ENCODE measurements around the gene INAVA. TPM values are rescaled to one million over a fixed set of nuclear protein-coding genes. Genes with fewer than 3 reads are reported as not detected.

Gene INAVA
- total RNA-seq, 1 experiment from 2014 or later = 36.8 TPM

DNA sequence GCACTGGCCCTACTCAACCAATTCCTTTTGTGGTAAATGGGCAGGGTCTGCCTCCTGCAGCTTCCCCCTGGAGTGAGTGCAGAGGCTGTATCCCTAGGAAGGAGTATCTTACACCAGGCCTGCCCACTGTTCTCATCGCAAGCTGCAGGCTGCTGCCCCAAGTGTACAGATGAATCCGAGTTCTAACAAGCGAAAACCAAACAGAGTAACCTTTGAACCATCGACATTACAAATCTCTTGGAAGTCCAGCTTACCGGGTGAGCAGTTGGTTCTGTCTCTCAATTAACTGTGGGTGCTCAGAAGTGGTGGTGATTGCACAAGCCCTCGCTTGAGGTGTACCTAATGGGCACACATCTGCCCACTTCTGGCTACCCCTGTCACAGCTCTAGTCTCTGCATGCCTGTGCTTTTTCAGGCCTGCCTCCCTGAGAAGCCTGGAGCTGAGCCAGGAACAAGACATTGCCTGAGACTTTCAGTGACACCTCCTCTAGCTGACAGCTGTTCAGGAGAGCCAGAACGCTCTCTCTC, 22.7 kb downstream of the INAVA start:
- Mint-ChIP-seq H3K4me1 (peaks cover 17 to 29% of the 10 kb centered on the region in 2 experiments), H3K36me3 (ENCODE audit: insufficient read depth in 1 of 3, low read depth in 3 of 3) (peaks cover 4 to 18% (median 17%) of the 10 kb centered on the region in 3 experiments; a peak in 6 of 7 replicates), H3K4me3 (no peak overlapping the region), H3K27ac (peak overlapping the region in 1 of 3 experiments; percentile 82; a peak in 1 of 7 replicates), H3K27me3 (ENCODE audit: low read depth) (peaks cover 2% of the 10 kb centered on the region; the same call in 1 of the 2 replicates), H3K9me3 (no peaks in the 10 kb centered on the region)
- H2BK5ac ChIP-seq (ENCODE audit: insufficient read length, low read length) = no peak overlapping the region
- H3K23ac ChIP-seq (ENCODE audit: insufficient read length, low read depth, low read length) = no peak overlapping the region
- H3K23me2 ChIP-seq (ENCODE audit: insufficient read length, low read depth, low read length, poor library complexity, severe bottlenecking) = no peaks in the 10 kb centered on the region
- no peaks in the 10 kb centered on the region for H3K27me3 ChIP-seq (ENCODE audit: insufficient read depth, low read length)
- H4K91ac ChIP-seq (ENCODE audit: insufficient read length, low read depth, low read length) = no peak overlapping the region
- WGBS (ENCODE audit: extremely low coverage, insufficient read length, low lambda C conversion rate) = no CpG with 5 or more reads among the region's 7 CpGs
- no peak overlapping the region for H3K56ac ChIP-seq (ENCODE audit: insufficient read length, low read depth, low read length)
- no peaks in the 10 kb centered on the region for H3K79me1 ChIP-seq (ENCODE audit: insufficient read depth, low read depth, low read length, poor library complexity, severe bottlenecking)
- TF ChIP-seq, protein P1, sequence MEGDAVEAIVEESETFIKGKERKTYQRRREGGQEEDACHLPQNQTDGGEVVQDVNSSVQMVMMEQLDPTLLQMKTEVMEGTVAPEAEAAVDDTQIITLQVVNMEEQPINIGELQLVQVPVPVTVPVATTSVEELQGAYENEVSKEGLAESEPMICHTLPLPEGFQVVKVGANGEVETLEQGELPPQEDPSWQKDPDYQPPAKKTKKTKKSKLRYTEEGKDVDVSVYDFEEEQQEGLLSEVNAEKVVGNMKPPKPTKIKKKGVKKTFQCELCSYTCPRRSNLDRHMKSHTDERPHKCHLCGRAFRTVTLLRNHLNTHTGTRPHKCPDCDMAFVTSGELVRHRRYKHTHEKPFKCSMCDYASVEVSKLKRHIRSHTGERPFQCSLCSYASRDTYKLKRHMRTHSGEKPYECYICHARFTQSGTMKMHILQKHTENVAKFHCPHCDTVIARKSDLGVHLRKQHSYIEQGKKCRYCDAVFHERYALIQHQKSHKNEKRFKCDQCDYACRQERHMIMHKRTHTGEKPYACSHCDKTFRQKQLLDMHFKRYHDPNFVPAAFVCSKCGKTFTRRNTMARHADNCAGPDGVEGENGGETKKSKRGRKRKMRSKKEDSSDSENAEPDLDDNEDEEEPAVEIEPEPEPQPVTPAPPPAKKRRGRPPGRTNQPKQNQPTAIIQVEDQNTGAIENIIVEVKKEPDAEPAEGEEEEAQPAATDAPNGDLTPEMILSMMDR (conservative IDR thresholded peaks at IDR 0.05) = no peak
- no peak overlapping the region for H3T11ph ChIP-seq (ENCODE audit: low read length)
- DNase-seq = no peak
- H3K9ac ChIP-seq (ENCODE audit: extremely low read depth, insufficient read length, low read length) = no peak overlapping the region
- no peak overlapping the region for H2BK120ac ChIP-seq (ENCODE audit: low read depth, low read length, poor library complexity, severe bottlenecking)
- H4K20me1 ChIP-seq (ENCODE audit: control insufficient read depth, insufficient read depth, insufficient read length) = no peaks in the 10 kb centered on the region
- no peak overlapping the region for H2BK12ac ChIP-seq (ENCODE audit: insufficient read length, low read depth, low read length)
- H2AFZ ChIP-seq (ENCODE audit: low read length) = no peak overlapping the region
- H4K5ac ChIP-seq (ENCODE audit: insufficient read length, low read depth, low read length) = no peak overlapping the region
- no peak overlapping the region for H2BK15ac ChIP-seq (ENCODE audit: low read depth, low read length)
- H3K4me2 ChIP-seq (ENCODE audit: insufficient read depth, insufficient read length, low read length) = no peak overlapping the region
- H3K27ac ChIP-seq (ENCODE audit: insufficient read length, low read depth, low read length) = no peak overlapping the region
- H3K4ac ChIP-seq (ENCODE audit: low read depth, low read length) = no peak overlapping the region
- no peaks in the 10 kb centered on the region for H3K9me3 ChIP-seq (ENCODE audit: control insufficient read depth, low read depth, low read length)
- no peak overlapping the region for H2BK20ac ChIP-seq (ENCODE audit: low read depth, low read length, poor library complexity, severe bottlenecking)
- H4K8ac ChIP-seq (replicated peaks; ENCODE audit: insufficient read length, low read depth, low read length) = no peak overlapping the region
- peaks cover 3% of the 10 kb centered on the region; the same call in 1 of the 2 replicates for H3K4me1 ChIP-seq (ENCODE audit: insufficient read depth, low read length)
- H3K14ac ChIP-seq (ENCODE audit: insufficient read depth, low read length) = no peak overlapping the region
- no peak overlapping the region for H2AK5ac ChIP-seq (ENCODE audit: insufficient read length, low read length)
- H3K79me2 ChIP-seq (ENCODE audit: insufficient read depth, low read length) = no peaks in the 10 kb centered on the region
- H3K18ac ChIP-seq (ENCODE audit: insufficient read length, low read depth, low read length) = no peak overlapping the region

All from H9 (cell line).